Mesenchymal stem cell (in vitro differentiated cells and primary cell): ENCODE data around the gene TRMU.
A peak's percentile ranks its signal among the peaks of the same experiment; 100 is the strongest.

Source experiments
- DNase-seq: peaks from one replicate; pipeline ENCODE4 v3.0.0-alpha.2; 2013
- H2AFZ ChIP-seq: one replicate; pipeline ENCODE4 v1.6.1; 2013; ENCODE audit warnings: low read depth, mild to moderate bottlenecking, control low read depth, inconsistent platforms, low read length, moderate library complexity
- H2AK5ac ChIP-seq: 2 replicates; pipeline ENCODE4 v1.6.1; 2013; ENCODE audit warnings: low read length, moderate library complexity, mild to moderate bottlenecking, inconsistent platforms; ENCODE audit not compliant: severe bottlenecking
- H2BK120ac ChIP-seq: one replicate; pipeline ENCODE4 v1.6.1; 2013; ENCODE audit warnings: low read depth, mild to moderate bottlenecking, inconsistent platforms, low read length, moderate library complexity
- H2BK12ac ChIP-seq, 2 experiments: one replicate each; pipeline ENCODE4 v1.6.1; 2013; ENCODE audit warnings: inconsistent platforms in 2 of 2, low read length in 2 of 2, mild to moderate bottlenecking in 2 of 2, moderate library complexity in 2 of 2, control low read depth in 1 of 2
- H2BK15ac ChIP-seq: one replicate; pipeline ENCODE4 v1.6.1; 2013; ENCODE audit warnings: mild to moderate bottlenecking, low read depth, inconsistent platforms; ENCODE audit not compliant: poor library complexity, severe bottlenecking
- H2BK5ac ChIP-seq: 2 replicates; pipeline ENCODE4 v1.6.1; 2013; ENCODE audit warnings: low read depth, mild to moderate bottlenecking, low read length, control low read depth, inconsistent platforms; ENCODE audit not compliant: poor library complexity, severe bottlenecking
- H3K14ac ChIP-seq, 2 experiments: one replicate each; pipeline ENCODE4 v1.6.1; 2013; ENCODE audit warnings: inconsistent platforms in 2 of 2, low read length in 2 of 2, control low read depth in 1 of 2, mild to moderate bottlenecking in 1 of 2, moderate library complexity in 1 of 2
- H3K18ac ChIP-seq, 2 experiments: one replicate each; pipeline ENCODE4 v1.6.1; 2013; ENCODE audit warnings: inconsistent platforms in 2 of 2, low read length in 2 of 2, control low read depth in 1 of 2, low read depth in 1 of 2, mild to moderate bottlenecking in 1 of 2
- H3K23ac ChIP-seq, 2 experiments: one replicate each; pipeline ENCODE4 v1.6.1; 2013; ENCODE audit warnings: inconsistent platforms in 2 of 2, low read length in 2 of 2, mild to moderate bottlenecking in 2 of 2, moderate library complexity in 2 of 2, control low read depth in 1 of 2
- H3K27ac ChIP-seq: 2 replicates; pipeline ENCODE4 v1.5.1; 2013; ENCODE audit warnings: mild to moderate bottlenecking, moderate library complexity, low read length, control low read depth, inconsistent platforms; ENCODE audit not compliant: poor library complexity, severe bottlenecking
- H3K27me3 ChIP-seq, 2 experiments: 2 replicates each; pipeline versions ENCODE4 v1.6.1 to v1.7.0; 2013; ENCODE audit warnings: low read length in 2 of 2, mild to moderate bottlenecking in 2 of 2, moderate library complexity in 2 of 2, control low read depth in 1 of 2, inconsistent platforms in 1 of 2; ENCODE audit not compliant: control insufficient read depth in 1 of 2, insufficient read depth in 1 of 2
- H3K36me3 ChIP-seq, 2 experiments: 2 replicates each; pipeline versions ENCODE4 v1.6.1 to v1.7.0; 2013; ENCODE audit warnings: low read length in 2 of 2, control low read depth in 1 of 2, inconsistent platforms in 1 of 2, low read depth in 1 of 2, mild to moderate bottlenecking in 1 of 2; ENCODE audit not compliant: insufficient read depth in 2 of 2, control insufficient read depth in 1 of 2
- H3K4ac ChIP-seq, 2 experiments: one replicate each; pipeline ENCODE4 v1.6.1; 2013; ENCODE audit warnings: inconsistent platforms in 2 of 2, low read length in 2 of 2, mild to moderate bottlenecking in 2 of 2, moderate library complexity in 2 of 2, control low read depth in 1 of 2, low read depth in 1 of 2
- H3K4me1 ChIP-seq: 2 replicates; pipeline ENCODE4 v1.6.1; 2013; ENCODE audit warnings: low read depth, low read length, control low read depth; ENCODE audit not compliant: control insufficient read depth, insufficient read depth
- H3K4me2 ChIP-seq: 2 replicates; pipeline ENCODE4 v1.6.1; 2013; ENCODE audit warnings: low read length, mild to moderate bottlenecking, inconsistent platforms; ENCODE audit not compliant: poor library complexity, severe bottlenecking
- H3K4me3 ChIP-seq, 2 experiments: 2 replicates each; pipeline versions ENCODE4 v1.5.1 to v1.7.0; 2013; ENCODE audit warnings: low read length in 2 of 2, mild to moderate bottlenecking in 2 of 2, control low read depth in 1 of 2, low read depth in 1 of 2; ENCODE audit not compliant: insufficient read depth in 1 of 2
- H3K79me1 ChIP-seq: replicated peaks from 2 replicates; pipeline ENCODE4 v1.6.1; 2013; ENCODE audit warnings: mild to moderate bottlenecking, control low read depth, low read length, inconsistent platforms; ENCODE audit not compliant: poor library complexity, severe bottlenecking
- H3K9ac ChIP-seq: 2 replicates; pipeline ENCODE4 v1.7.0; 2013; ENCODE audit warnings: mild to moderate bottlenecking, low read length, moderate library complexity
- H3K9me3 ChIP-seq: 2 replicates; pipeline ENCODE4 v1.7.0; 2013; ENCODE audit warnings: mild to moderate bottlenecking, low read length; ENCODE audit not compliant: control insufficient read depth
- H4K8ac ChIP-seq: one replicate; pipeline ENCODE4 v1.6.1; 2013; ENCODE audit warnings: inconsistent platforms, mild to moderate bottlenecking, low read length, moderate library complexity
- H4K91ac ChIP-seq: one replicate; pipeline ENCODE4 v1.6.1; 2013; ENCODE audit warnings: mild to moderate bottlenecking, low read length, inconsistent platforms
- WGBS: methylation state at CpG from one replicate; pipeline ENCODE4 v1.1.7; 2013; ENCODE audit warnings: mixed read lengths; 5-methylcytosine and 5-hydroxymethylcytosine counted together

Gene TRMU

DNA sequence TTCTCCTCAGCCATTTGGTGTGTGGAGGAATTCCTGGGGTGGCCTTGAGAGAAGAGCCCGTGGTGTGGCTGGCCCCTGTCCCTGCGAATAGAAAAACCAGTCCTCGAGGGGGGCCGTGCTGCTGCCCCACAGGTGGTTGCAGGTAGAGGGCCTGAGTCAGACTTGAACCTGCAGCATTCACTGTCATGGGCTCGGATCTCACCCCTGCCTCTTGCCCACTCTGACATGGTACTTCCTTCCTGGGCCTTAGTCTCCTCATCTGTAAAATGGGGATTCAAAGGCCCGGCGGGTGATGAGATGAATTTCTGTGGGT is 19.4 kb downstream of the TRMU start:
- H2AK5ac ChIP-seq, result no peak overlapping the region
- H3K9ac ChIP-seq, result no peak overlapping the region
- no peak overlapping the region for H2BK5ac ChIP-seq
- no peak overlapping the region for H3K27ac ChIP-seq
- peaks cover 26% of the 10 kb centered on the region for H3K4me1 ChIP-seq
- H2AFZ ChIP-seq, result no peak overlapping the region
- no peak overlapping the region for H4K91ac ChIP-seq
- peaks cover 68 to 93% of the 10 kb centered on the region in 2 experiments for H3K36me3 ChIP-seq
- H3K4me2 ChIP-seq, result no peak overlapping the region
- no peak overlapping the region for H3K23ac ChIP-seq
- no peaks in the 10 kb centered on the region for H3K9me3 ChIP-seq
- H3K14ac ChIP-seq, result no peak overlapping the region
- DNase-seq, result no peak
- no peak overlapping the region for H4K8ac ChIP-seq
- WGBS, result 95% methylated on average over 7 of the region's 7 CpGs
- no peaks in the 10 kb centered on the region for H3K27me3 ChIP-seq
- H3K4ac ChIP-seq, result no peak overlapping the region
- H3K79me1 ChIP-seq, result peaks cover 32% of the 10 kb centered on the region
- no peak overlapping the region for H2BK120ac ChIP-seq
- H3K18ac ChIP-seq, result no peak overlapping the region
- H2BK15ac ChIP-seq, result no peak overlapping the region
- no peak overlapping the region for H2BK12ac ChIP-seq
- no peak overlapping the region for H3K4me3 ChIP-seq

DNA sequence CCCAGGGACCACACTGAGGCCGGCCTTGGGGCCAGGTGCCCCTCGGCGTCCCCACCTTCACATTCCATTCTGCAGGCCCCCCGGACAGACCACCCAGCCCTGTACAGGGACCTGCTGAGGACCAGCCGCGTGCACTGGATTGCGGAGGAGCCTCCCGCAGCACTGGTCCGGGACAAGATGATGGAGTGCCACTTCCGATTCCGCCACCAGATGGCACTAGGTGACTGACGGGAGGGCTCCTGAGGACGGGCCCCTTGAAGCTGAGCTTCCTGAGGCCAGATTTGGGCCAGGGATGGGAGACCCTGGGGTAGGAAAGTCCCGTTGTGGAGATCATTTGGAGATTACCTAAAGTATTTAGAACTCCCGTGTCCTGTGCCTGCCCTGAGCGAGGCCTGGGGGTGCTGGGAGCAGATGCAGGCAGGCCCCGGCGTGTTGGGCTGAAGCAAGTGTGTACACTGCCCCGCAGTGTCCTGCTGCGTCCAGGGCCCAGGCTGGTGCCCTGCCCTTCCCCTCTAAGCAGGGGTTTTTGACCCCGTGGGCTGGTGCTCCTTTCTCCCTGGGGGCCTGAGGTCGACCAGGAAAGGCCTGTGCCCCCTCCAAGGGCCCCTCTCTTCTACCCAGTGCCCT is 20.0 kb downstream of the TRMU start:
- Histone ChIP-seq H3K4me2 (no peak overlapping the region), H3K9me3 (no peaks in the 10 kb centered on the region), H2BK12ac (no peak overlapping the region), H3K27ac (no peak overlapping the region), H4K8ac (peak overlapping the region; percentile 46), H3K9ac (no peak overlapping the region), H3K4me1 (peaks cover 26% of the 10 kb centered on the region), H3K79me1 (peaks cover 29% of the 10 kb centered on the region), H4K91ac (no peak overlapping the region), H2BK120ac (no peak overlapping the region), H2AFZ (no peak overlapping the region), H3K36me3 (peaks cover 62 to 93% of the 10 kb centered on the region in 2 experiments), H2BK15ac (no peak overlapping the region), H3K18ac (no peak overlapping the region), H3K4me3 (no peak overlapping the region), H3K23ac (no peak overlapping the region), H2AK5ac (no peak overlapping the region), H2BK5ac (no peak overlapping the region), H3K4ac (no peak overlapping the region), H3K27me3 (no peaks in the 10 kb centered on the region), H3K14ac (no peak overlapping the region)
- WGBS, result 64% methylated on average over 22 of the region's 22 CpGs
- peak; percentile 53 for DNase-seq

DNA sequence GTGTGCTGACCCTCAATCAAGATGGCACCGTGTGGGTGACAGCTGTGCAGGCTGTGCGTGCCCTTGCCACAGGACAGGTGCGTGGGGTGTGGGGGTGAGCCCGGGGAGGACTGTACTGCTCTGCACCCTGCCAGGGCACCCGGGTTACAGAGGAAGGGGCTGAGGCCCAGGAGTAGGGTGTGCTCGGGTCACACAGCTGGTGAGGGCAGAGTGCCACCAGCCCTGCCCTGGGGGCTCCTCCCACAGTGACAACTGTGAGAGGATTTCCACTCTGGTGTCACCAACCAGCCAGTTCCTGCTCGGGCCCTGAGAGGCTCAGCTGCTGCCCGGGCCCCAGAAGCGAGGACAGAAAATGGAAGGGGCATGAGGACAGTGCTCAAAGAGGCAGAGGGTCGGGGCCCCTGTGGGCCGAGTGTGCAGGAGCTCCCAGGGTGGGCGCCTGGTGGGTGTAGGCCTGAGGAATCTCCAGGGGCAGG is 20.5 kb downstream of the TRMU start:
- H2BK15ac ChIP-seq, result no peak overlapping the region
- peaks cover 23% of the 10 kb centered on the region for H3K79me1 ChIP-seq
- 95% methylated on average over 12 of the region's 12 CpGs for WGBS

DNA sequence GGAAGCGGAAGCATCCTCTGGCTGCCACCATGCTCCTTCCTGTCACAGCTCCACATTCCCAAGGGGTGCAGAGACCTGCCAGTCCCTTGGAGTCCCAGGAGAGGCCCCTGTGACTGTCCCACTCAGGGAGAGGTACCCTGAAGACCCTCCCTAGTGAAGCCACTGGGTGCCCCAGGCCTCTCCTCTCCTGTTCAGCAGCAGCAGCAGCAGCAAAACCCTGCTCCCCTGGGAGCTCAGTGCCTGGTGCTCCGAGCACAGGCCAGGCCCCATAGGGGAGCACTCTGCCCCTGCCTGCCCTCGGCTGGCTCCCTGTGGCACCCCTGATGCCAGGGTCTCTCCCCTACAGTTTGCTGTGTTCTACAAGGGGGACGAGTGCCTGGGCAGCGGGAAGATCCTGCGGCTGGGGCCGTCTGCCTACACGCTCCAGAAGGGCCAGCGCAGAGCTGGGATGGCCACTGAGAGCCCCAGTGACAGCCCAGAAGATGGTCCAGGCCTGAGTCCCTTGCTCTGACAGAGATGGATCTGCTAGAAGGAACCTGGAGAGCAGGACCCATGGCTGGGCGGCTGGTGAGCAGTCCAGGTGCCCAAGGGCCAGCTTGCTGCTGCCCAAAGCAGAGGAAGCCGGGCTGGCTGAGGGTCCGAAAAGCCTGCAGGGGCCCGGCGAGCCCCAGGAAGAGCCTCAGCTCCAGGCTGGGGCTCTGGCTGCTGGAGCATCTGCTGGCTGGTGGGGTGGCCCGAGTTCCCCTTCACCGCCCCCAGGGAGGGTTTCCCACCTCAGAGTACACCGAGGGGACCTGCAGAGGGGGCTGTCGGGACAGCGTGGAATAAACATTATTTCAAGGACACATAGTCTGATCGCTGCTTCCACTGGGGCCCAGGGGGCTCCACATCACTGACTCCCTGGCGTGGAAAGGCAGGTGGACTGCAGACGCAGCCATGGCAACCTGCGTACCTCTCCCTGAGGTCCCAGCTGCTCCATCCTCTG is 21.3 kb downstream of the TRMU start:
- peaks cover 22% of the 10 kb centered on the region for H3K79me1 ChIP-seq
- H3K27me3 ChIP-seq, result peaks cover 0 to 2% of the 10 kb centered on the region in 2 experiments
- no peaks in the 10 kb centered on the region for H3K9me3 ChIP-seq
- DNase-seq, result no peak
- no peak overlapping the region for H3K27ac ChIP-seq
- H4K8ac ChIP-seq, result no peak overlapping the region
- peaks cover 49 to 81% of the 10 kb centered on the region in 2 experiments for H3K36me3 ChIP-seq
- no peak overlapping the region for H4K91ac ChIP-seq
- H2BK12ac ChIP-seq, result no peak overlapping the region
- no peak overlapping the region for H3K14ac ChIP-seq
- H2AFZ ChIP-seq, result no peak overlapping the region
- no peak overlapping the region for H2BK120ac ChIP-seq
- H3K18ac ChIP-seq, result no peak overlapping the region
- no peak overlapping the region for H2BK5ac ChIP-seq
- no peak overlapping the region for H3K23ac ChIP-seq
- no peak overlapping the region for H2BK15ac ChIP-seq
- H3K9ac ChIP-seq, result no peak overlapping the region
- H3K4ac ChIP-seq, result no peak overlapping the region
- no peak overlapping the region for H3K4me2 ChIP-seq
- no peak overlapping the region for H2AK5ac ChIP-seq
- no peak overlapping the region for H3K4me3 ChIP-seq
- H3K4me1 ChIP-seq, result peaks cover 26% of the 10 kb centered on the region
- 93% methylated on average over 23 of the region's 23 CpGs for WGBS

More for the DNA sequence above, 20.5 kb downstream of the TRMU start:
- H4K8ac ChIP-seq, result no peak overlapping the region
- no peak overlapping the region for H2AK5ac ChIP-seq
- no peak overlapping the region for H3K18ac ChIP-seq
- H2BK5ac ChIP-seq, result no peak overlapping the region
- no peak for DNase-seq
- H3K36me3 ChIP-seq, result peaks cover 57 to 88% of the 10 kb centered on the region in 2 experiments
- no peak overlapping the region for H2BK12ac ChIP-seq
- no peaks in the 10 kb centered on the region for H3K9me3 ChIP-seq
- H3K27me3 ChIP-seq, result no peaks in the 10 kb centered on the region
- H3K27ac ChIP-seq, result no peak overlapping the region
- H3K4ac ChIP-seq, result no peak overlapping the region
- H2BK120ac ChIP-seq, result no peak overlapping the region
- H3K4me3 ChIP-seq, result no peak overlapping the region
- H2AFZ ChIP-seq, result no peak overlapping the region
- H3K14ac ChIP-seq, result no peak overlapping the region
- no peak overlapping the region for H3K9ac ChIP-seq
- H3K23ac ChIP-seq, result no peak overlapping the region
- no peak overlapping the region for H3K4me2 ChIP-seq
- H4K91ac ChIP-seq, result no peak overlapping the region
- peaks cover 26% of the 10 kb centered on the region for H3K4me1 ChIP-seq
